ENCODE measurements around the gene DNAI4. TPM values are rescaled to one million over a fixed set of nuclear protein-coding genes. Genes with fewer than 3 reads are reported as not detected.

Gene DNAI4
- total RNA-seq, 1 experiment from 2014 or later: 4.9 TPM

DNA sequence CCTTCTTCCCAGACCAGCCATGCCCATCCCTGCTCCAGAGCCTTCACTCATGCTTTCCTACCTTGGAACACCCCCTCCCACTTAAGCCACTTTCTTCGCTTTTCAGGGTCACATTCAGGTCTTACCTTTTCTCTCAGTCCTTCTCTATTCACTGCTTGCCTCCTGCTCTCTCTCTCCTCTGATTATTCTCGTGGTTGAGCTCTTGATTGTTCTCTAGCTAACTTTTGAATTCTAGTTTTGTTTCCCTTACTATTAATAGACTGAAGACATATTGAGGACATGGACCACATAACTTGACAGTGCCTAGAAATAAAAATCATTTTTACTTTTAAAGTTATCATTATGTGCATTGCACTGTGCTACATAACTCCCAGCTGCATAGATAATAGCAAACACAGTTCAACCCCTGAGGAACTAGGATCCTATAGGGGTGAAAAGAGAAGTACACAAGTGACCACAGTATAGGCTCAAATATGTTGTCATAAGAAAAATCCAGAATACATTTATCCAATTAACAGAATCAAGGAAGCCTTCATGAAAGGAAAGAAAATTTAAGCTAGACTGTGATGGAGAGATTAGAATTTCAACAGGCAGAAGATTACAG, 145.1 kb downstream of the DNAI4 start:
- intact Hi-C loops (cut with micrococcal nuclease; ENCODE audit: unreplicated experiment): no loop called here
- H3K27ac ChIP-seq (ENCODE audit: low read depth, low read length, poor library complexity, severe bottlenecking): no peak overlapping the region
- H3K9me3 ChIP-seq (ENCODE audit: low read depth, low read length, poor library complexity, severe bottlenecking): no peaks in the 10 kb centered on the region
- TF ChIP-seq EZH2 (IDR thresholded peaks at IDR 0.05; ENCODE audit: borderline replicate concordance, low read depth, low read length, poor library complexity, severe bottlenecking): no peak
- TF ChIP-seq CTCF (conservative IDR thresholded peaks at IDR 0.05; ENCODE audit: low read depth, low read length): no peak
- BruUV-seq (replicated peaks): no TSS peak
- ChIA-PET CTCF (no interaction called here), POLR2A (ENCODE audit: low non-redundant PET) (no interaction called here)
- H3K27me3 ChIP-seq (replicated peaks; ENCODE audit: insufficient read depth, low read depth, low read length, poor library complexity): no peaks in the 10 kb centered on the region
- no peaks in the 10 kb centered on the region for H3K4me1 ChIP-seq (ENCODE audit: insufficient read depth, low read length, poor library complexity, severe bottlenecking)
- no peak overlapping the region for H3K4me3 ChIP-seq (ENCODE audit: low read depth, low read length, poor library complexity, severe bottlenecking)
- no peaks in the 10 kb centered on the region for H3K36me3 ChIP-seq (ENCODE audit: insufficient read depth, low read length, poor library complexity, severe bottlenecking)
- DNase-seq (ENCODE audit: low spot score): no peak

DNA sequence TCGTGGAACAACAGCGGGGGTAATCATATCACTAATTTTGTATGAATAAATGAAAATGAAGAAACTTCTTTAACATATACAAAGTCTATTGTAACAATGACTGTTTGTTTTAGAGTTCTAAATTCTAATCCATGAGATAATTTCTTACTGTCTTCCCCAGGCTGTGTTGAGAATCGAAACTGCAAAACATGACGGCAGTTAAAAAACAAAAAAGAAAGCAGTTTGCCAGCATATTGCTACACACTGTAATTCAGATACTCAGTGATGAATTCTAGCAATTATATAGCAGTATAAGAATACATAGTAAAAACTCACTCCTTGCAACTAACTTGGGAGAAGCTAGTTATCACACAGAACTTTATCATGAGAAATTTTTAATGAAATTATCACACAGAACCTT, 145.7 kb downstream of the DNAI4 start:
- no peaks in the 10 kb centered on the region for H3K4me1 ChIP-seq (ENCODE audit: insufficient read depth, low read length, poor library complexity, severe bottlenecking)
- no peaks in the 10 kb centered on the region for H3K27me3 ChIP-seq (replicated peaks; ENCODE audit: insufficient read depth, low read depth, low read length, poor library complexity)
- intact Hi-C loops (cut with micrococcal nuclease; ENCODE audit: unreplicated experiment): no loop called here
- no peaks in the 10 kb centered on the region for H3K9me3 ChIP-seq (ENCODE audit: low read depth, low read length, poor library complexity, severe bottlenecking)
- POLR2A ChIA-PET (ENCODE audit: low non-redundant PET): no interaction called here
- CTCF ChIA-PET: no interaction called here
- BruUV-seq (replicated peaks): no TSS peak
- H3K27ac ChIP-seq (ENCODE audit: low read depth, low read length, poor library complexity, severe bottlenecking): no peak overlapping the region
- no peaks in the 10 kb centered on the region for H3K36me3 ChIP-seq (ENCODE audit: insufficient read depth, low read length, poor library complexity, severe bottlenecking)
- no peak for TF ChIP-seq CTCF (conservative IDR thresholded peaks at IDR 0.05; ENCODE audit: low read depth, low read length)
- no peak for TF ChIP-seq EZH2 (IDR thresholded peaks at IDR 0.05; ENCODE audit: borderline replicate concordance, low read depth, low read length, poor library complexity, severe bottlenecking)
- H3K4me3 ChIP-seq (ENCODE audit: low read depth, low read length, poor library complexity, severe bottlenecking): no peak overlapping the region
- no peak for DNase-seq (ENCODE audit: low spot score)

- BruUV-seq (replicated peaks): no TSS peak
- POLR2A ChIA-PET (ENCODE audit: low non-redundant PET): no interaction called here
- CTCF ChIA-PET: no interaction called here
Measured at GRCh38 chr1:66778266-66778665, 146.4 kb downstream of the DNAI4 start.

More at GRCh38 chr1:66778266-66778665, 146.4 kb downstream of the DNAI4 start:
- no peak for DNase-seq (ENCODE audit: low spot score)
- intact Hi-C loops (cut with micrococcal nuclease; ENCODE audit: unreplicated experiment): no loop called here
- no peaks in the 10 kb centered on the region for H3K4me1 ChIP-seq (ENCODE audit: insufficient read depth, low read length, poor library complexity, severe bottlenecking)
- no peaks in the 10 kb centered on the region for H3K9me3 ChIP-seq (ENCODE audit: low read depth, low read length, poor library complexity, severe bottlenecking)
- H3K4me3 ChIP-seq (ENCODE audit: low read depth, low read length, poor library complexity, severe bottlenecking): no peak overlapping the region
- H3K36me3 ChIP-seq (ENCODE audit: insufficient read depth, low read length, poor library complexity, severe bottlenecking): no peaks in the 10 kb centered on the region
- TF ChIP-seq CTCF (conservative IDR thresholded peaks at IDR 0.05; ENCODE audit: low read depth, low read length): no peak
- no peak for TF ChIP-seq EZH2 (IDR thresholded peaks at IDR 0.05; ENCODE audit: borderline replicate concordance, low read depth, low read length, poor library complexity, severe bottlenecking)
- H3K27ac ChIP-seq (ENCODE audit: low read depth, low read length, poor library complexity, severe bottlenecking): no peak overlapping the region
- no peaks in the 10 kb centered on the region for H3K27me3 ChIP-seq (replicated peaks; ENCODE audit: insufficient read depth, low read depth, low read length, poor library complexity)
